K562 (cell line): Measurements from ENCODE around the gene BPI. TPM values are rescaled to one million over a fixed set of nuclear protein-coding genes. Genes with fewer than 3 reads are reported as not detected.
A peak's percentile ranks its signal among the peaks of the same experiment; 100 is the strongest.

Experiments used
- ATAC-seq: fragments of 200-7000 bp; cut with Tn5 transposase; 3 replicates; pipeline ENCODE4 v1.9.1; 2020; ENCODE audit warnings: moderate library complexity
- BruUV-seq: library from RNA; stranded (reverse); fragments of 400-500 nt; replicated peaks from 2 replicates; lab custom pipeline; 2021; lab: Mats Ljungman, UMichigan
- CTCF ChIA-PET: fragments of 300-600 bp; formaldehyde crosslinking; extraction: SDS; loops from one replicate; lab custom pipeline; 2021; ENCODE audit warnings: low intra/inter-chr PET ratio; lab: Yijun Ruan, JAX
- POLR2A ChIA-PET: fragments of 300-600, 350-650 bp; sonication (Branson Sonifier 250); formaldehyde crosslinking; extraction: SDS; loops from one replicate; lab custom pipeline; 2021; ENCODE audit warnings: antibody characterized with exemption, inconsistent platforms; lab: Yijun Ruan, JAX
- DNase-seq, 4 experiments: peaks; one replicate each; pipeline versions ENCODE4 v3.0.0 to v3.0.0-alpha.2; 2011 to 2018; ENCODE audit warnings: low spot score in 3 of 4, mixed read lengths in 3 of 4; ENCODE audit errors: extremely low read depth in 1 of 4
- FAIRE-seq: peaks from 2 replicates; lab custom pipeline; 2011; peaks lifted over from hg19 to GRCh38; lab: Jason Lieb, UNC
- H2AFZ ChIP-seq: 2 replicates; pipeline ENCODE4 v1.6.0; 2011; ENCODE audit warnings: low read depth, low read length, control low read depth, inconsistent platforms
- H3K27ac ChIP-seq: fragments of 200-600 bp; 3 replicates; pipeline ENCODE4 v1.8.0; 2011; ENCODE audit warnings: low read depth, mild to moderate bottlenecking, control low read depth, inconsistent platforms, low read length, moderate library complexity, mixed read lengths; ENCODE audit errors: extremely low read depth
- H3K27me3 ChIP-seq, 2 experiments: fragments of 300-600 bp in 1 of 2; 2 replicates in 1 of 2; 3 replicates in 1 of 2; pipeline versions ENCODE4 v1.6.0 to v1.8.0; 2011; ENCODE audit warnings: inconsistent platforms in 2 of 2, low read length in 2 of 2, mild to moderate bottlenecking in 1 of 2, mixed read lengths in 1 of 2, moderate library complexity in 1 of 2; ENCODE audit not compliant: control insufficient read depth in 2 of 2, insufficient read depth in 2 of 2
- H3K36me3 ChIP-seq: fragments of 300-600 bp; 3 replicates; pipeline ENCODE4 v1.8.0; 2011; ENCODE audit warnings: mild to moderate bottlenecking, low read length, inconsistent platforms; ENCODE audit not compliant: control insufficient read depth, insufficient read depth
- H3K4me1 ChIP-seq, 2 experiments: fragments of 200-600 bp in 1 of 2; replicated peaks in 1 of 2; 2 replicates in 1 of 2; 3 replicates in 1 of 2; pipeline versions ENCODE4 v1.5.1 to v1.8.0; 2011; ENCODE audit warnings: inconsistent platforms in 2 of 2, low read length in 2 of 2, mild to moderate bottlenecking in 1 of 2, mixed read lengths in 1 of 2, moderate library complexity in 1 of 2; ENCODE audit not compliant: control insufficient read depth in 2 of 2, insufficient read depth in 2 of 2
- H3K4me2 ChIP-seq: 2 replicates; pipeline ENCODE4 v1.6.1; 2011; ENCODE audit warnings: low read length, control low read depth, inconsistent platforms, mixed read lengths; ENCODE audit not compliant: insufficient read depth
- H3K4me3 ChIP-seq: fragments of 200-600 bp; sonication (generic), shearing (Covaris generic); 2 replicates; pipeline ENCODE4 v1.5.1; 2016; ENCODE audit warnings: control low read depth, inconsistent platforms
- H3K79me2 ChIP-seq: fragments of 200-600 bp; 3 replicates; pipeline ENCODE4 v1.8.0; 2011; ENCODE audit warnings: low read length, inconsistent platforms; ENCODE audit not compliant: control insufficient read depth, insufficient read depth
- H3K9ac ChIP-seq, 2 experiments: 2 replicates each; pipeline versions ENCODE4 v1.6.0 to v1.6.1; 2011; ENCODE audit warnings: low read depth in 2 of 2, low read length in 2 of 2, control low read depth in 1 of 2, inconsistent platforms in 1 of 2, mild to moderate bottlenecking in 1 of 2, mixed read lengths in 1 of 2; ENCODE audit not compliant: insufficient read depth in 1 of 2
- H3K9me1 ChIP-seq: one replicate; pipeline ENCODE4 v1.6.0; 2011; ENCODE audit warnings: inconsistent platforms, mild to moderate bottlenecking, low read length, moderate library complexity; ENCODE audit not compliant: control insufficient read depth, insufficient read depth
- H3K9me3 ChIP-seq: replicated peaks from 2 replicates; pipeline ENCODE4 v1.5.1; 2011; ENCODE audit warnings: low read depth, low read length, inconsistent platforms; ENCODE audit not compliant: control insufficient read depth, insufficient read depth
- H4K20me1 ChIP-seq: replicated peaks from 2 replicates; pipeline ENCODE4 v1.6.1; 2011; ENCODE audit warnings: low read length, inconsistent platforms, mixed read lengths; ENCODE audit not compliant: control insufficient read depth, insufficient read depth
- CBX5 ChIP-seq: IDR thresholded peaks from 2 replicates; pipeline ENCODE4 v1.6.1; 2014; ENCODE audit warnings: low read depth, borderline replicate concordance
- HMBOX1 ChIP-seq: sonication (generic); IDR thresholded peaks from 2 replicates; pipeline ENCODE4 v1.6.1; 2016
- NFE2L1 ChIP-seq: fragments of 450-650 bp; IDR thresholded peaks from 2 replicates; pipeline ENCODE4 v1.6.1; 2016; ENCODE audit warnings: missing genetic modification characterization, low read depth, mild to moderate bottlenecking, missing compliant biosample characterization, moderate library complexity, borderline replicate concordance
- NONO ChIP-seq, 2 experiments: fragments of 200-400 bp in 1 of 2; fragments of 450-650 bp in 1 of 2; formaldehyde crosslinking in 1 of 2; IDR thresholded peaks; 2 replicates each; pipeline ENCODE4 v1.6.1; 2017; ENCODE audit warnings: low read depth in 2 of 2, mild to moderate bottlenecking in 2 of 2, moderate library complexity in 2 of 2, low read length in 1 of 2
- NR2C2 ChIP-seq, 2 experiments: fragments of 200-800 bp in 1 of 2; sonication (Bioruptor generic) in 1 of 2; sonication (generic) in 1 of 2; formaldehyde crosslinking in 1 of 2; IDR thresholded peaks; 2 replicates each; pipeline versions ENCODE4 v1.6.1 to v1.8.0; 2016 to 2022; ENCODE audit warnings: mild to moderate bottlenecking in 1 of 2, missing compliant biosample characterization in 1 of 2, missing genetic modification characterization in 1 of 2, missing genetic modification reagents in 1 of 2
- RAD51 ChIP-seq: fragments of 450-650 bp; IDR thresholded peaks from 2 replicates; pipeline ENCODE4 v1.7.1; 2016; ENCODE audit warnings: low read depth, mild to moderate bottlenecking, borderline replicate concordance
- SMARCC2 ChIP-seq: fragments of 450-650 bp; IDR thresholded peaks from 2 replicates; pipeline ENCODE4 v1.6.1; 2017; ENCODE audit warnings: antibody characterized with exemption, moderate library complexity, mild to moderate bottlenecking, low read depth
- TCF7L2 ChIP-seq: fragments of 150-350 bp; IDR thresholded peaks from 2 replicates; pipeline ENCODE4 v1.6.1; 2016; ENCODE audit warnings: low read depth, mild to moderate bottlenecking, low read length, moderate library complexity
- TCFL5 ChIP-seq: fragments of 250-450 bp; sonication (Bioruptor Pico); conservative IDR thresholded peaks from 2 replicates; pipeline ENCODE4 v1.6.1; 2021; ENCODE audit warnings: mild to moderate bottlenecking, moderate library complexity, matching md5 sums
- TRIM24 ChIP-seq, 2 experiments: fragments of 450-650 bp; IDR thresholded peaks; 2 replicates each; pipeline ENCODE4 v1.6.1; 2016
- ZBTB34 ChIP-seq: fragments of 250-450 bp; sonication (Bioruptor Pico); IDR thresholded peaks from 2 replicates; pipeline ENCODE4 v1.8.0; 2021; ENCODE audit warnings: mild to moderate bottlenecking, moderate library complexity
- ZNF174 ChIP-seq: fragments of 250-450 bp; sonication (Bioruptor Pico); IDR thresholded peaks from 2 replicates; pipeline ENCODE4 v1.4.0; 2020; ENCODE audit warnings: mild to moderate bottlenecking
- ZNF668 ChIP-seq: fragments of 250-450 bp; sonication (Bioruptor Pico); IDR thresholded peaks from 2 replicates; pipeline ENCODE4 v1.8.0; 2022; ENCODE audit warnings: mild to moderate bottlenecking, inconsistent platforms
- ZNF699 ChIP-seq: fragments of 250-450 bp; sonication (Bioruptor Pico); IDR thresholded peaks from 2 replicates; pipeline ENCODE4 v1.8.0; 2021; ENCODE audit warnings: mild to moderate bottlenecking, moderate library complexity; ENCODE audit not compliant: insufficient replicate concordance
- WGBS: fragments of 100-300 bp; shearing (Covaris generic); methylation state at CpG from one replicate; pipeline ENCODE4 v1.1.6; 2016; ENCODE audit warnings: low coverage, mixed read lengths; ENCODE audit not compliant: insufficient coverage; ENCODE audit errors: missing lambda C conversion rate; 5-methylcytosine and 5-hydroxymethylcytosine counted together
- in situ Hi-C: fragments of 300-500 bp; cut with MboI; formaldehyde crosslinking; loops from 4 replicates; pipeline ENCODE4 v1.15.0; 2018; ENCODE audit warnings: inconsistent platforms, mixed read lengths
- intact Hi-C: fragments of 100-400 bp; cut with micrococcal nuclease; formaldehyde crosslinking; loops from 2 replicates; pipeline ENCODE4 v1.14.2; 2022
- polyA plus RNA-seq, 8 experiments: library from polyadenylated mRNA; depleted of rRNA in 4 of 8; stranded (reverse) in 5 of 8; unstranded in 3 of 8; fragments of >200 nt; fragmentation: Nextera tagmentation in 2 of 8; fragmentation: Illumina TruSeq in 1 of 8; extraction: Ambion mirVana in 2 of 8; extraction: Trizol in 1 of 8; gene quantifications; 2 replicates each; pipeline versions ENCODE4 v1.2.1 to v1.2.3, GENCODE V29; 2011 to 2014; ENCODE audit warnings: inconsistent platforms in 1 of 8, missing spikeins in 1 of 8
- total RNA-seq, 7 experiments: library from RNA; depleted of rRNA in 6 of 7; stranded (reverse); fragments of >200 nt in 6 of 7; fragmentation: Illumina TruSeq in 2 of 7; extraction: Trizol in 2 of 7; gene quantifications; 2 replicates each; pipeline versions ENCODE4 v1.2.1 to v1.2.3, GENCODE V29; 2011 to 2021; ENCODE audit warnings: low replicate concordance in 1 of 7

BPI gene
- total and polyA plus RNA-seq, 9 of the 15 experiments (the other 6 are each of a cell fraction or from before 2014, with no cell fraction given), result not detected

- Histone ChIP-seq H2AFZ (peak overlapping the region; percentile 90), H3K9me1 (no peaks in the 10 kb centered on the region), H4K20me1 (no peaks in the 10 kb centered on the region), H3K9ac (no peak overlapping the region), H3K27me3 (no peaks in the 10 kb centered on the region; a peak in 1 of 5 replicates)
- POLR2A ChIA-PET, result interaction anchor here (0.7 to 0.9 kb wide), 2 partner anchors 13 to 16 kb away, joined by 3 to 4 read pairs; no protein-coding TSS in a partner anchor
- ATAC-seq (no peak), DNase-seq (no peak)
- CTCF ChIA-PET, result interaction anchor here (1.1 kb wide), 1 partner anchor 66 kb away, joined by 3 read pairs; no protein-coding TSS in a partner anchor
- TF ChIP-seq ZBTB34 (CRISPR knock-in tag) (no peak), NFE2L1 (tag) (no peak), NONO (IDR thresholded peaks at IDR 0.05; ENCODE audit: low read depth in 2 of 2, low read length in 1 of 2) (no peak), TCF7L2 (no peak), ZNF174 (CRISPR knock-in tag) (no peak), SMARCC2 (no peak), TCFL5 (CRISPR knock-in tag) (no peak), ZNF699 (CRISPR knock-in tag) (no peak), ZNF668 (CRISPR knock-in tag) (no peak), TRIM24 (IDR thresholded peaks at IDR 0.05) (no peak), HMBOX1 (no peak), NR2C2 (CRISPR knock-in tag; IDR thresholded peaks at IDR 0.05) (no peak), NR2C2 (tag; IDR thresholded peaks at IDR 0.05) (no peak), CBX5 (no peak), RAD51 (no peak)
- TF ChIP-seq, all 486 proteins: peak for 0
- H3K79me2 ChIP-seq, result no peaks in the 10 kb centered on the region
- H3K4me1 ChIP-seq, result peaks cover 20 to 25% of the 10 kb centered on the region in 2 experiments
- BruUV-seq, result no TSS peak
- in situ Hi-C loops, result loop anchor here (5.0 kb wide), 1 partner anchor 70 kb away; no protein-coding TSS in a partner anchor
- H3K36me3 ChIP-seq, result no peaks in the 10 kb centered on the region
- 25% methylated on average over 7 of the region's 7 CpGs for WGBS
- no peak for FAIRE-seq
- H3K4me3 ChIP-seq, result no peak overlapping the region
- peak overlapping the region; percentile 9; the same call in 2 of the 3 replicates for H3K27ac ChIP-seq
- intact Hi-C loops, result no loop called here
- peaks cover 9% of the 10 kb centered on the region for H3K9me3 ChIP-seq
- H3K4me2 ChIP-seq, result peak overlapping the region; percentile 64; the same call in 1 of the 2 replicates
These were observed 38.3 kb downstream of the BPI start for GRCh38 chr20:38342216-38342615.
